Measurements from ENCODE around the gene GPC6.

GRCh38 chr13:94188201-94188854 is 961.7 kb downstream of the GPC6 start:
- TF ChIP-seq, protein P1, sequence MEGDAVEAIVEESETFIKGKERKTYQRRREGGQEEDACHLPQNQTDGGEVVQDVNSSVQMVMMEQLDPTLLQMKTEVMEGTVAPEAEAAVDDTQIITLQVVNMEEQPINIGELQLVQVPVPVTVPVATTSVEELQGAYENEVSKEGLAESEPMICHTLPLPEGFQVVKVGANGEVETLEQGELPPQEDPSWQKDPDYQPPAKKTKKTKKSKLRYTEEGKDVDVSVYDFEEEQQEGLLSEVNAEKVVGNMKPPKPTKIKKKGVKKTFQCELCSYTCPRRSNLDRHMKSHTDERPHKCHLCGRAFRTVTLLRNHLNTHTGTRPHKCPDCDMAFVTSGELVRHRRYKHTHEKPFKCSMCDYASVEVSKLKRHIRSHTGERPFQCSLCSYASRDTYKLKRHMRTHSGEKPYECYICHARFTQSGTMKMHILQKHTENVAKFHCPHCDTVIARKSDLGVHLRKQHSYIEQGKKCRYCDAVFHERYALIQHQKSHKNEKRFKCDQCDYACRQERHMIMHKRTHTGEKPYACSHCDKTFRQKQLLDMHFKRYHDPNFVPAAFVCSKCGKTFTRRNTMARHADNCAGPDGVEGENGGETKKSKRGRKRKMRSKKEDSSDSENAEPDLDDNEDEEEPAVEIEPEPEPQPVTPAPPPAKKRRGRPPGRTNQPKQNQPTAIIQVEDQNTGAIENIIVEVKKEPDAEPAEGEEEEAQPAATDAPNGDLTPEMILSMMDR (IDR thresholded peaks at IDR 0.05) = no peak
- no peak for TF ChIP-seq EZH2 (IDR thresholded peaks at IDR 0.05; ENCODE audit: borderline replicate concordance, insufficient read depth, low read depth, low read length, poor library complexity, severe bottlenecking)

Data from B cell (primary cell).